ENCODE results near the gene DYSF.

The DYSF gene

DNA sequence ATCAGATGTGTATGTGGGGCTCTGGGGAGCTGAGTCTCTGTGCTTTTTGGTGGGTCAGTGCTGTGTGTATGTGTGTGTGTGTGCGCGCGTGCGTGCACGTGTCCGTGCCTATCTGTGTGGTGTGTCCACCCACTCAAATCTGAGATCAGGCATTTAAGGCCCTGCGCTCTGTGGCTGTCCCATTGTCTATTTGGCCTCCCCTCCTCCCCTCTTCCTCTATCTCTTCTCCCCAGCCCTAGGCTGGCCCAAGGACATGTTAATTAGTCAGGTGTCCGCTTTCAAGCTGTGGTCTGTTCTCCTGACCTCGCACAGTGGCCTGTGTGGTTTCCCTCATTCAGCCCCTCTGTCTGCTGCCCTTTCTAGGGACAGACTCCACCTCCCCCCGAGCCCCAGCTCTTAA lies 136.4 kb downstream of the DYSF start:
- no peak for DNase-seq (ENCODE audit: low read depth)
- H3K4me3 ChIP-seq (ENCODE audit: low read length) = no peak overlapping the region
- TF ChIP-seq, protein P1, sequence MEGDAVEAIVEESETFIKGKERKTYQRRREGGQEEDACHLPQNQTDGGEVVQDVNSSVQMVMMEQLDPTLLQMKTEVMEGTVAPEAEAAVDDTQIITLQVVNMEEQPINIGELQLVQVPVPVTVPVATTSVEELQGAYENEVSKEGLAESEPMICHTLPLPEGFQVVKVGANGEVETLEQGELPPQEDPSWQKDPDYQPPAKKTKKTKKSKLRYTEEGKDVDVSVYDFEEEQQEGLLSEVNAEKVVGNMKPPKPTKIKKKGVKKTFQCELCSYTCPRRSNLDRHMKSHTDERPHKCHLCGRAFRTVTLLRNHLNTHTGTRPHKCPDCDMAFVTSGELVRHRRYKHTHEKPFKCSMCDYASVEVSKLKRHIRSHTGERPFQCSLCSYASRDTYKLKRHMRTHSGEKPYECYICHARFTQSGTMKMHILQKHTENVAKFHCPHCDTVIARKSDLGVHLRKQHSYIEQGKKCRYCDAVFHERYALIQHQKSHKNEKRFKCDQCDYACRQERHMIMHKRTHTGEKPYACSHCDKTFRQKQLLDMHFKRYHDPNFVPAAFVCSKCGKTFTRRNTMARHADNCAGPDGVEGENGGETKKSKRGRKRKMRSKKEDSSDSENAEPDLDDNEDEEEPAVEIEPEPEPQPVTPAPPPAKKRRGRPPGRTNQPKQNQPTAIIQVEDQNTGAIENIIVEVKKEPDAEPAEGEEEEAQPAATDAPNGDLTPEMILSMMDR (conservative IDR thresholded peaks at IDR 0.05; ENCODE audit: low read depth, low read length) = no peak

DNA sequence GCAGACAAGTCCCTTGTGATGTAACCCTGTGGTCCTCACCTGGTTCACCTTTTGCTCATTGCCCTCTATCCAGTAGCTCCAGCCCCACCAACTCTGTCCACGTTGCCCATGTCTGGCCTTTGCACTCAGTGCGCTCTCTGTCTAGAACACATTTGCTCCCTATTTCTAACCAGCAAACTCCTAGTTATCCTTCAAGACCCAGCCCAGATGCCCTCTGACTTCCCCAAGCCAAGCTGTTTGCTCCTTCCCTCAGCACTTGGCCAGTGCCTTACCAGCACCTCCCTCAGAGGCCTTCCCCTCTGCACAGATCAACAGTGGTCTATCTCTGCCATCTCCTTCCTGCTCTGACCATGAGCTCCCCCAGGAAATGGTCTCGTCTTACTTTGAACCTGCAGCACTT lies 137.7 kb downstream of the DYSF start:
- no peak overlapping the region for H3K4me3 ChIP-seq (ENCODE audit: low read length)
- TF ChIP-seq, protein P1 (conservative IDR thresholded peaks at IDR 0.05; ENCODE audit: low read depth, low read length) = no peak
- DNase-seq (ENCODE audit: low read depth) = no peak

GRCh38 chr2:71592181-71592711 lies 138.9 kb downstream of the DYSF start:
- no peak overlapping the region for H3K4me3 ChIP-seq (ENCODE audit: low read length)
- no peak for DNase-seq (ENCODE audit: low read depth)
- TF ChIP-seq, protein P1 (conservative IDR thresholded peaks at IDR 0.05; ENCODE audit: low read depth, low read length) = no peak

- TF ChIP-seq, protein P1 (conservative IDR thresholded peaks at IDR 0.05; ENCODE audit: low read depth, low read length) = no peak
- H3K4me3 ChIP-seq (ENCODE audit: low read length) = no peak overlapping the region
- no peak for DNase-seq (ENCODE audit: low read depth)
Measured at GRCh38 chr2:71595569-71595968, 142.2 kb downstream of the DYSF start.

GRCh38 chr2:71596011-71596410 lies 142.7 kb downstream of the DYSF start:
- TF ChIP-seq, protein P1 (conservative IDR thresholded peaks at IDR 0.05; ENCODE audit: low read depth, low read length) = no peak
- H3K4me3 ChIP-seq (ENCODE audit: low read length) = no peak overlapping the region
- DNase-seq (ENCODE audit: low read depth) = no peak

DNA sequence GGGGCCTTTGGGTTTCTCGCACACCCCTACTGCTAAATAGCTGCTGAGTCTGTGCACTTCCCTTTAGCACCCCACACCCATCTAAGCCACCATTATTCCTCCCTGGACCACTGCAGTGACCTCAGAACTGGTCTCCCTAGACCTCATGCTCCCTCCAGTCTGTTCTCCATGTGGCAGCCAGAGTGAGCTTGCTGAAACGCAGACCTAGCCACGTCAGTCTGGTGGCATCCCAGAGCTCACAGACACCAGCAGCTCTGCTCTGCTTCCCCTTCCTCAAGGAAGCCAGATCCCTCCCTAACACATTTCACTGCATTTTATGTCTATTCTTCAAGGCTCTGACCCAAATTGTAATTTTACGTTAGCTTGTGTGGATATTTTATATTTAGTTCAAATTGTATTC lies 144.4 kb downstream of the DYSF start:
- TF ChIP-seq, protein P1 (conservative IDR thresholded peaks at IDR 0.05; ENCODE audit: low read depth, low read length) = no peak
- no peak for DNase-seq (ENCODE audit: low read depth)
- no peak overlapping the region for H3K4me3 ChIP-seq (ENCODE audit: low read length)

- DNase-seq (ENCODE audit: low read depth) = no peak
- no peak overlapping the region for H3K4me3 ChIP-seq (ENCODE audit: low read length)
- TF ChIP-seq, protein P1 (conservative IDR thresholded peaks at IDR 0.05; ENCODE audit: low read depth, low read length) = no peak
Measured at GRCh38 chr2:71598526-71598925, 145.2 kb downstream of the DYSF start.
